ENCODE results near the gene LRRC31. TPM values are rescaled to one million over a fixed set of nuclear protein-coding genes. Genes with fewer than 3 reads are reported as not detected.

Gene LRRC31
- polyA plus RNA-seq, 3 donors: not detected

DNA sequence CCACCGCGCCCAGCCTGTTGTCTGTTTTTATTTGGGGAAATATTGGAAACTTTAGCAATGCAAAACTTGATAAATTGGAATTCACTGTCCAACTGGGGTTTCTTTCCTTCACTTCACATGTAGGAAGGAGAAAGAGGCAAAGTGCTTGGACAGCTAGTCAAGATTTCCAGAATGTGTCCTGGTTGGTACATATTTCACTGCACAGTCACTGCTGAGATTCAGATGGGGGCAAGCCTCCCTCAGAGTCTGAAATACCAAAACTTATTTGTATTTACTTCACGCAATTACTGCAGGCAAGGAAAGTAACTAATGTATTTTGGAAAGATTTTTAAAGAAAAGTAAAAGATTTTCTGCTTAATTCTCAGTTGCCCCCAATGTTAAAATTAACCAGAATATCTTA is 21.0 kb downstream of the LRRC31 start:
- no peaks in the 10 kb centered on the region for H3K9me3 Mint-ChIP-seq
- H3K4me3 ChIP-seq (replicated peaks in 1 of 3; ENCODE audit: low read depth in 2 of 3, low read length in 3 of 3): no peak overlapping the region
- H4K20me1 ChIP-seq (ENCODE audit: insufficient read depth, low read length): no peaks in the 10 kb centered on the region
- H3K27me3 Mint-ChIP-seq (ENCODE audit: low read depth in 3 of 3): peaks cover 0 to 4% (median 1%) of the 10 kb centered on the region in 3 donors
- no peak overlapping the region for H3K9ac ChIP-seq (ENCODE audit: insufficient read depth, low read length, poor library complexity, severe bottlenecking)
- no peaks in the 10 kb centered on the region for H3K9me3 ChIP-seq (replicated peaks in 1 of 2; ENCODE audit: control insufficient read depth in 1 of 2, insufficient read depth in 1 of 2, low read length in 2 of 2)
- H3K4me2 ChIP-seq (replicated peaks; ENCODE audit: extremely low read depth, low read length, poor library complexity, severe bottlenecking): no peak overlapping the region
- intact Hi-C loops (cut with micrococcal nuclease): no loop called here
- H3K4me3 Mint-ChIP-seq: no peak overlapping the region
- TF ChIP-seq, protein P1, sequence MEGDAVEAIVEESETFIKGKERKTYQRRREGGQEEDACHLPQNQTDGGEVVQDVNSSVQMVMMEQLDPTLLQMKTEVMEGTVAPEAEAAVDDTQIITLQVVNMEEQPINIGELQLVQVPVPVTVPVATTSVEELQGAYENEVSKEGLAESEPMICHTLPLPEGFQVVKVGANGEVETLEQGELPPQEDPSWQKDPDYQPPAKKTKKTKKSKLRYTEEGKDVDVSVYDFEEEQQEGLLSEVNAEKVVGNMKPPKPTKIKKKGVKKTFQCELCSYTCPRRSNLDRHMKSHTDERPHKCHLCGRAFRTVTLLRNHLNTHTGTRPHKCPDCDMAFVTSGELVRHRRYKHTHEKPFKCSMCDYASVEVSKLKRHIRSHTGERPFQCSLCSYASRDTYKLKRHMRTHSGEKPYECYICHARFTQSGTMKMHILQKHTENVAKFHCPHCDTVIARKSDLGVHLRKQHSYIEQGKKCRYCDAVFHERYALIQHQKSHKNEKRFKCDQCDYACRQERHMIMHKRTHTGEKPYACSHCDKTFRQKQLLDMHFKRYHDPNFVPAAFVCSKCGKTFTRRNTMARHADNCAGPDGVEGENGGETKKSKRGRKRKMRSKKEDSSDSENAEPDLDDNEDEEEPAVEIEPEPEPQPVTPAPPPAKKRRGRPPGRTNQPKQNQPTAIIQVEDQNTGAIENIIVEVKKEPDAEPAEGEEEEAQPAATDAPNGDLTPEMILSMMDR (IDR thresholded peaks at IDR 0.05): no peak
- WGBS (ENCODE audit: insufficient coverage): 100% methylated on average over 2 of the region's 3 CpGs
- H3K79me2 ChIP-seq (ENCODE audit: insufficient read depth, low read length): no peaks in the 10 kb centered on the region
- no peak for DNase-seq
- peaks cover 4% of the 10 kb centered on the region for H3K4me1 Mint-ChIP-seq
- no peak overlapping the region for H2AFZ ChIP-seq (ENCODE audit: insufficient read depth, low read depth, low read length, poor library complexity, severe bottlenecking)
- H3K36me3 ChIP-seq (replicated peaks in 1 of 2; ENCODE audit: control insufficient read depth in 1 of 2, insufficient read depth in 2 of 2, low read length in 2 of 2): no peaks in the 10 kb centered on the region
- no peaks in the 10 kb centered on the region for H3K4me1 ChIP-seq (ENCODE audit: control insufficient read depth in 1 of 2, insufficient read depth in 2 of 2, low read length in 2 of 2)
- no peaks in the 10 kb centered on the region for H3K36me3 Mint-ChIP-seq
- H3K27ac ChIP-seq (ENCODE audit: low read depth in 1 of 2, low read length in 2 of 2): no peak overlapping the region
- no peaks in the 10 kb centered on the region for H3K27me3 ChIP-seq (ENCODE audit: control insufficient read depth in 2 of 2, insufficient read depth in 2 of 2, low read length in 2 of 2)
- no peak overlapping the region for H3K27ac Mint-ChIP-seq

DNA sequence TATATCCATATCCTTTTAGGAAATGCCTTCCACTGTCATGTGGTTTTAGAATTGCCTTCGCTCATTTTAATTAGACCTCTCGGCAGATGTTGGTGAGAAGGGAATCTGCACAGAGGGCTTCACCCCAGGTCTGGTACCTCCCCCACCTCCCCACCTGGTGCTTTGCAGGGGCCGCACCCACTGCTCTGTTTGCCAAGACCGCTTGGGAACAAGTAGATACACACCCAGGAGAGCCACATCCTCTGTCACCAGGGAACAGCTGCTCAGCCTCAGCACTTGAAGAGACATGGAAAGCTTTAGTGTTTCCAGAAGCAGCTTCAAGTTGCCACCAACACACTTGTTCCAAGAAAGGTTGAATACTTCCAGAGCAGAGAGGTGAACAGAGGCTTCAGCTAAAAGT is 21.8 kb downstream of the LRRC31 start:
- TF ChIP-seq, protein P1 (IDR thresholded peaks at IDR 0.05): no peak
- H3K27ac Mint-ChIP-seq: no peak overlapping the region
- DNase-seq: no peak
- no peak overlapping the region for H3K4me2 ChIP-seq (replicated peaks; ENCODE audit: extremely low read depth, low read length, poor library complexity, severe bottlenecking)
- H3K9me3 Mint-ChIP-seq: no peaks in the 10 kb centered on the region
- H3K9ac ChIP-seq (ENCODE audit: insufficient read depth, low read length, poor library complexity, severe bottlenecking): no peak overlapping the region
- no peak overlapping the region for H3K4me3 ChIP-seq (replicated peaks in 1 of 3; ENCODE audit: low read depth in 2 of 3, low read length in 3 of 3)
- no peak overlapping the region for H2AFZ ChIP-seq (ENCODE audit: insufficient read depth, low read depth, low read length, poor library complexity, severe bottlenecking)
- intact Hi-C loops (cut with micrococcal nuclease): no loop called here
- 83% methylated on average over 2 of the region's 4 CpGs for WGBS (ENCODE audit: insufficient coverage)
- no peaks in the 10 kb centered on the region for H3K36me3 Mint-ChIP-seq
- peaks cover 12% of the 10 kb centered on the region for H3K4me1 Mint-ChIP-seq
- no peaks in the 10 kb centered on the region for H3K36me3 ChIP-seq (replicated peaks in 1 of 2; ENCODE audit: control insufficient read depth in 1 of 2, insufficient read depth in 2 of 2, low read length in 2 of 2)
- H3K27me3 ChIP-seq (ENCODE audit: control insufficient read depth in 2 of 2, insufficient read depth in 2 of 2, low read length in 2 of 2): no peaks in the 10 kb centered on the region
- H3K27ac ChIP-seq (ENCODE audit: low read depth in 1 of 2, low read length in 2 of 2): no peak overlapping the region
- no peaks in the 10 kb centered on the region for H3K9me3 ChIP-seq (replicated peaks in 1 of 2; ENCODE audit: control insufficient read depth in 1 of 2, insufficient read depth in 1 of 2, low read length in 2 of 2)
- peaks cover 0 to 4% (median 1%) of the 10 kb centered on the region in 3 donors for H3K27me3 Mint-ChIP-seq (ENCODE audit: low read depth in 3 of 3)
- H3K4me1 ChIP-seq (ENCODE audit: control insufficient read depth in 1 of 2, insufficient read depth in 2 of 2, low read length in 2 of 2): peaks cover 4 to 6% of the 10 kb centered on the region in 2 donors
- no peak overlapping the region for H3K4me3 Mint-ChIP-seq
- H4K20me1 ChIP-seq (ENCODE audit: insufficient read depth, low read length): no peaks in the 10 kb centered on the region
- no peaks in the 10 kb centered on the region for H3K79me2 ChIP-seq (ENCODE audit: insufficient read depth, low read length)
